Subcutaneous adipose tissue (tissue), 4 donors: ENCODE results near the gene KRTAP6-2. TPM values are rescaled to one million over a fixed set of nuclear protein-coding genes. Genes with fewer than 3 reads are reported as not detected.

ENCODE experiments used
- CTCF ChIP-seq: fragments of 450-650 bp; IDR thresholded peaks from one replicate; pipeline ENCODE4 v1.5.1; 2016; ENCODE audit warnings: low read depth, mild to moderate bottlenecking, control low read depth, antibody characterized with exemption, moderate library complexity
- small RNA-seq: library from RNA; depleted of rRNA; stranded (forward); fragments of <200 nt; gene quantifications from one replicate; pipeline ENCODE3, GENCODE V24; 2016
- total RNA-seq, 4 donors: library from RNA; depleted of rRNA; stranded (reverse); fragments of >200 nt; gene quantifications; one replicate each; pipeline ENCODE4 v1.1.0, GENCODE V29; 2016

The KRTAP6-2 gene
- total RNA-seq, 4 donors from 2014 or later = not detected

- no peak for TF ChIP-seq CTCF
These were observed 43.6 kb downstream of the KRTAP6-2 start for GRCh38 chr21:30555095-30555494.

GRCh38 chr21:30552782-30553181 is 45.9 kb downstream of the KRTAP6-2 start:
- no peak for TF ChIP-seq CTCF

Small RNAs within 50 kb of the gene (small RNA-seq; reads per million reads assigned to genes)
- gene KRTAP20-1 = not detected
- gene KRTAP20-3 = not detected
- gene KRTAP20-4 = not detected
- not detected for gene KRTAP22-1
- not detected for gene KRTAP22-2

Other genes with a start within 250 kb of the KRTAP6-2 start
- gene KRTAP13-2, start 226.6 kb downstream of the KRTAP6-2 start, total RNA-seq = not detected
- gene KRTAP13-1, start 202.9 kb downstream of the KRTAP6-2 start, total RNA-seq = not detected
- not detected for gene KRTAP13-3, start 173.0 kb downstream of the KRTAP6-2 start, total RNA-seq
- gene KRTAP13-4, start 168.7 kb downstream of the KRTAP6-2 start, total RNA-seq = not detected
- not detected for gene KRTAP15-1, start 158.6 kb downstream of the KRTAP6-2 start, total RNA-seq
- not detected for gene KRTAP19-1, start 118.5 kb downstream of the KRTAP6-2 start, total RNA-seq
- gene KRTAP19-2, start 111.5 kb downstream of the KRTAP6-2 start, total RNA-seq = not detected
- gene KRTAP19-3, start 106.9 kb downstream of the KRTAP6-2 start, total RNA-seq = not detected
- gene KRTAP19-4, start 101.7 kb downstream of the KRTAP6-2 start, total RNA-seq = not detected
- gene KRTAP19-5, start 96.8 kb downstream of the KRTAP6-2 start, total RNA-seq = not detected
- not detected for gene KRTAP19-6, start 57.0 kb downstream of the KRTAP6-2 start, total RNA-seq
- not detected for gene KRTAP19-7, start 37.6 kb downstream of the KRTAP6-2 start, total RNA-seq
- gene KRTAP22-2, start 8.5 kb downstream of the KRTAP6-2 start, total RNA-seq = not detected
- gene KRTAP6-3, start 6.5 kb downstream of the KRTAP6-2 start, total RNA-seq = not detected
- not detected for gene KRTAP22-1, start 2.2 kb upstream of the KRTAP6-2 start, total RNA-seq
- not detected for gene KRTAP6-1, start 15.0 kb upstream of the KRTAP6-2 start, total RNA-seq
- gene KRTAP20-1, start 17.5 kb upstream of the KRTAP6-2 start, total RNA-seq = not detected
- not detected for gene KRTAP20-4, start 21.7 kb upstream of the KRTAP6-2 start, total RNA-seq
- gene KRTAP20-2, start 36.3 kb upstream of the KRTAP6-2 start, total RNA-seq = not detected
- gene KRTAP20-3, start 44.0 kb upstream of the KRTAP6-2 start, total RNA-seq = not detected
- not detected for gene KRTAP21-3, start 119.9 kb upstream of the KRTAP6-2 start, total RNA-seq
- not detected for gene KRTAP21-2, start 148.4 kb upstream of the KRTAP6-2 start, total RNA-seq
- not detected for gene KRTAP21-1, start 156.5 kb upstream of the KRTAP6-2 start, total RNA-seq
- not detected for gene KRTAP8-1, start 214.4 kb upstream of the KRTAP6-2 start, total RNA-seq
- not detected for gene KRTAP7-1, start 230.9 kb upstream of the KRTAP6-2 start, total RNA-seq